Dendritic cell treated with granulocyte-macrophage colony-stimulating factor and Interleukin-4, amounts not matched to agents 40 ng/mL and 50 ng/mL, for 4 days (primary cell): ENCODE measurements around the gene CYP19A1.
"Not testable (repeated sequence)": the region's sequence is repeated elsewhere in the genome, so short reads cannot be mapped to it uniquely, and the experiment has no call there.

Experiments
- H3K27ac Mint-ChIP-seq: one replicate; pipeline ENCODE4 v1.8.0; 2022; ENCODE audit warnings: mild to moderate bottlenecking, mixed read lengths
- H3K27me3 Mint-ChIP-seq: one replicate; pipeline ENCODE4 v1.8.0; 2022; ENCODE audit warnings: mild to moderate bottlenecking, mixed read lengths
- H3K36me3 Mint-ChIP-seq: one replicate; pipeline ENCODE4 v1.8.0; 2022; ENCODE audit warnings: low read depth, mixed read lengths
- H3K4me1 Mint-ChIP-seq: one replicate; pipeline ENCODE4 v1.8.0; 2022; ENCODE audit warnings: low read depth, mixed read lengths
- H3K4me3 Mint-ChIP-seq: one replicate; pipeline ENCODE4 v1.8.0; 2022; ENCODE audit warnings: mild to moderate bottlenecking, moderate library complexity, mixed read lengths
- H3K9me3 Mint-ChIP-seq: one replicate; pipeline ENCODE4 v1.8.0; 2022; ENCODE audit warnings: mixed read lengths
- intact Hi-C: fragments of 100-400 bp; cut with micrococcal nuclease; formaldehyde crosslinking; loops from one replicate; pipeline ENCODE4 v1.15.0; 2022

Gene CYP19A1

GRCh38 chr15:51283026-51283425, 55.4 kb downstream of the CYP19A1 start:
- no peaks in the 10 kb centered on the region for H3K36me3 Mint-ChIP-seq
- H3K9me3 Mint-ChIP-seq: no peaks in the 10 kb centered on the region
- intact Hi-C loops: loop anchor here (2.0 to 5.0 kb wide), 2 partner anchors 119 to 120 kb away; no protein-coding TSS in a partner anchor
- no peak overlapping the region for H3K27ac Mint-ChIP-seq
- no peak overlapping the region for H3K4me3 Mint-ChIP-seq
- H3K27me3 Mint-ChIP-seq: peaks cover 8% of the 10 kb centered on the region
- peaks cover 10% of the 10 kb centered on the region for H3K4me1 Mint-ChIP-seq

- H3K9me3 Mint-ChIP-seq, H3K27me3 Mint-ChIP-seq, H3K27ac Mint-ChIP-seq, H3K4me3 Mint-ChIP-seq, H3K4me1 Mint-ChIP-seq, H3K36me3 Mint-ChIP-seq: not testable (repeated sequence)
- intact Hi-C loops: loop anchor here (2.0 to 5.0 kb wide), 2 partner anchors 119 to 120 kb away; no protein-coding TSS in a partner anchor
These were observed 56.2 kb downstream of the CYP19A1 start for GRCh38 chr15:51282241-51282640.

- peaks cover 10% of the 10 kb centered on the region for H3K4me1 Mint-ChIP-seq
- peaks cover 8% of the 10 kb centered on the region for H3K27me3 Mint-ChIP-seq
- no peak overlapping the region for H3K4me3 Mint-ChIP-seq
- no peaks in the 10 kb centered on the region for H3K9me3 Mint-ChIP-seq
- intact Hi-C loops: loop anchor here (1.0 to 5.0 kb wide), 2 partner anchors 100 to 121 kb away; no protein-coding TSS in a partner anchor
- H3K36me3 Mint-ChIP-seq: no peaks in the 10 kb centered on the region
- H3K27ac Mint-ChIP-seq: no peak overlapping the region
These were observed 56.9 kb downstream of the CYP19A1 start for GRCh38 chr15:51281368-51281967.

GRCh38 chr15:51280838-51281237, 57.6 kb downstream of the CYP19A1 start:
- Mint-ChIP-seq H3K4me1 (peaks cover 10% of the 10 kb centered on the region), H3K27ac (no peak overlapping the region), H3K36me3 (no peaks in the 10 kb centered on the region), H3K27me3 (peaks cover 8% of the 10 kb centered on the region), H3K4me3 (no peak overlapping the region), H3K9me3 (no peaks in the 10 kb centered on the region)
- intact Hi-C loops: loop anchor here (1.0 to 5.0 kb wide), 2 partner anchors 100 to 121 kb away; no protein-coding TSS in a partner anchor

GRCh38 chr15:51279391-51279790, 59.0 kb downstream of the CYP19A1 start:
- Mint-ChIP-seq H3K4me1 (peaks cover 14% of the 10 kb centered on the region), H3K4me3 (no peak overlapping the region), H3K27ac (no peak overlapping the region), H3K9me3 (no peaks in the 10 kb centered on the region), H3K36me3 (no peaks in the 10 kb centered on the region), H3K27me3 (peaks cover 8% of the 10 kb centered on the region)
- intact Hi-C loops: no loop called here

GRCh38 chr15:51277101-51277500, 61.3 kb downstream of the CYP19A1 start:
- no peaks in the 10 kb centered on the region for H3K9me3 Mint-ChIP-seq
- H3K27ac Mint-ChIP-seq: no peak overlapping the region
- no peak overlapping the region for H3K4me3 Mint-ChIP-seq
- peaks cover 9% of the 10 kb centered on the region for H3K27me3 Mint-ChIP-seq
- intact Hi-C loops: no loop called here
- H3K4me1 Mint-ChIP-seq: peaks cover 4% of the 10 kb centered on the region
- H3K36me3 Mint-ChIP-seq: no peaks in the 10 kb centered on the region

- peaks cover 9% of the 10 kb centered on the region for H3K27me3 Mint-ChIP-seq
- intact Hi-C loops: loop anchor here (5.0 kb wide), 1 partner anchor 48 kb away; no protein-coding TSS in a partner anchor
- no peak overlapping the region for H3K27ac Mint-ChIP-seq
- H3K4me1 Mint-ChIP-seq: peaks cover 4% of the 10 kb centered on the region
- no peaks in the 10 kb centered on the region for H3K9me3 Mint-ChIP-seq
- H3K4me3 Mint-ChIP-seq: no peak overlapping the region
- no peaks in the 10 kb centered on the region for H3K36me3 Mint-ChIP-seq
These were observed 63.4 kb downstream of the CYP19A1 start for GRCh38 chr15:51274956-51275355.

GRCh38 chr15:51270706-51271105, 67.7 kb downstream of the CYP19A1 start:
- Mint-ChIP-seq H3K27ac (no peak overlapping the region), H3K4me1 (peaks cover 13% of the 10 kb centered on the region), H3K4me3 (no peak overlapping the region), H3K36me3 (no peaks in the 10 kb centered on the region), H3K27me3 (peaks cover 31% of the 10 kb centered on the region), H3K9me3 (no peaks in the 10 kb centered on the region)
- intact Hi-C loops: loop anchor here (5.0 kb wide), 1 partner anchor 43 kb away; no protein-coding TSS in a partner anchor

- Mint-ChIP-seq H3K4me1 (peaks cover 9% of the 10 kb centered on the region), H3K4me3 (no peak overlapping the region), H3K27ac (no peak overlapping the region), H3K27me3 (peaks cover 38% of the 10 kb centered on the region), H3K36me3 (no peaks in the 10 kb centered on the region), H3K9me3 (no peaks in the 10 kb centered on the region)
- intact Hi-C loops: no loop called here
These were observed 68.9 kb downstream of the CYP19A1 start for GRCh38 chr15:51269496-51269895.

GRCh38 chr15:51267703-51268083, 70.7 kb downstream of the CYP19A1 start:
- Mint-ChIP-seq H3K36me3 (no peaks in the 10 kb centered on the region), H3K4me3 (peak overlapping the region; percentile 66), H3K9me3 (no peaks in the 10 kb centered on the region), H3K4me1 (peaks cover 9% of the 10 kb centered on the region), H3K27ac (no peak overlapping the region), H3K27me3 (peaks cover 37% of the 10 kb centered on the region)
- intact Hi-C loops: no loop called here

GRCh38 chr15:51267051-51267702, 71.2 kb downstream of the CYP19A1 start:
- Mint-ChIP-seq H3K9me3 (no peaks in the 10 kb centered on the region), H3K4me1 (peaks cover 9% of the 10 kb centered on the region), H3K27me3 (peaks cover 37% of the 10 kb centered on the region), H3K4me3 (peak overlapping the region; percentile 66), H3K27ac (no peak overlapping the region), H3K36me3 (no peaks in the 10 kb centered on the region)
- intact Hi-C loops: no loop called here

- Mint-ChIP-seq H3K9me3 (no peaks in the 10 kb centered on the region), H3K27ac (no peak overlapping the region), H3K4me1 (peaks cover 10% of the 10 kb centered on the region), H3K36me3 (no peaks in the 10 kb centered on the region), H3K4me3 (peak overlapping the region; percentile 66), H3K27me3 (peaks cover 37% of the 10 kb centered on the region)
- intact Hi-C loops: no loop called here
These were observed 71.7 kb downstream of the CYP19A1 start for GRCh38 chr15:51266656-51267050.

GRCh38 chr15:51265037-51265555, 73.3 kb downstream of the CYP19A1 start:
- no peaks in the 10 kb centered on the region for H3K9me3 Mint-ChIP-seq
- peak overlapping the region; percentile 43 for H3K27ac Mint-ChIP-seq
- H3K27me3 Mint-ChIP-seq: peaks cover 37% of the 10 kb centered on the region
- H3K36me3 Mint-ChIP-seq: no peaks in the 10 kb centered on the region
- H3K4me3 Mint-ChIP-seq: no peak overlapping the region
- peaks cover 15% of the 10 kb centered on the region for H3K4me1 Mint-ChIP-seq
- intact Hi-C loops: no loop called here

- peaks cover 31% of the 10 kb centered on the region for H3K27me3 Mint-ChIP-seq
- no peaks in the 10 kb centered on the region for H3K36me3 Mint-ChIP-seq
- no peak overlapping the region for H3K4me3 Mint-ChIP-seq
- no peak overlapping the region for H3K27ac Mint-ChIP-seq
- intact Hi-C loops: no loop called here
- H3K4me1 Mint-ChIP-seq: peaks cover 15% of the 10 kb centered on the region
- no peaks in the 10 kb centered on the region for H3K9me3 Mint-ChIP-seq
These were observed 74.7 kb downstream of the CYP19A1 start for GRCh38 chr15:51263726-51264125.
